ENCODE data around the gene SERTAD1. TPM values are rescaled to one million over a fixed set of nuclear protein-coding genes. Genes with fewer than 3 reads are reported as not detected.

The SERTAD1 gene
- total and polyA plus RNA-seq, 2 of the 8 experiments (the other 6 are each of a cell fraction or from before 2014, with no cell fraction given) = 5.4 to 6.6 TPM

GRCh38 chr19:40449506-40449905, 23.7 kb upstream of the SERTAD1 start:
- no peak overlapping the region for H2BK20ac ChIP-seq (ENCODE audit: low read length)
- no peak overlapping the region for H3K9ac ChIP-seq (replicated peaks in 1 of 4; ENCODE audit: extremely low read depth in 1 of 4, low read depth in 3 of 4, low read length in 3 of 4)
- no peaks in the 10 kb centered on the region; a peak in 2 of 8 replicates for H3K36me3 ChIP-seq (ENCODE audit: control insufficient read depth in 2 of 4, insufficient read depth in 4 of 4, low read length in 3 of 4)
- no peak overlapping the region for H2BK120ac ChIP-seq (replicated peaks; ENCODE audit: low read depth, low read length)
- peaks cover 1% of the 10 kb centered on the region; the same call in 1 of the 2 replicates for H3K23me2 ChIP-seq (ENCODE audit: low read depth, low read length)
- ChIA-PET POLR2A (ENCODE audit: partially characterized antibody) (no interaction called here), CTCF (ENCODE audit: partially characterized antibody) (interaction anchor here (6.2 kb wide), 1 partner anchor 14 kb away, joined by 49 read pairs; the partner anchor contains the start of gene BLVRB)
- H3K23ac ChIP-seq (ENCODE audit: insufficient read length) = no peak overlapping the region
- no peak overlapping the region for H3K56ac ChIP-seq (replicated peaks; ENCODE audit: insufficient read length, low read depth, low read length)
- H3K27ac ChIP-seq (ENCODE audit: low read depth, low read length) = no peak overlapping the region
- H2BK5ac ChIP-seq (ENCODE audit: low read depth, low read length) = no peak overlapping the region
- H3K79me2 ChIP-seq (ENCODE audit: control insufficient read depth in 1 of 2, insufficient read depth in 2 of 2, low read length in 2 of 2) = no peaks in the 10 kb centered on the region
- no peaks in the 10 kb centered on the region for H3K27me3 ChIP-seq (replicated peaks in 1 of 4; ENCODE audit: control insufficient read depth in 3 of 4, extremely low read depth in 1 of 4, insufficient read depth in 3 of 4, low read length in 3 of 4)
- 92% methylated on average over 4 of the region's 4 CpGs; no CpG with 5 or more reads in 1 of the 2 experiments for WGBS, 2 experiments (ENCODE audit: extremely low coverage in 1 of 2, insufficient coverage in 1 of 2, insufficient read length in 1 of 2, insufficient replicate concordance in 2 of 2, low coverage in 1 of 2, low lambda C conversion rate in 2 of 2, missing lambda C conversion rate in 1 of 2)
- no peak overlapping the region for H4K91ac ChIP-seq (replicated peaks; ENCODE audit: insufficient read length, low read length)
- H3K4me2 ChIP-seq (ENCODE audit: insufficient read depth in 1 of 2, low read depth in 2 of 2, low read length in 2 of 2) = no peak overlapping the region
- H3K4ac ChIP-seq (replicated peaks; ENCODE audit: insufficient read length, low read depth, low read length) = no peak overlapping the region
- peaks cover 3 to 6% (median 4%) of the 10 kb centered on the region in 4 experiments; a peak in 4 of 7 replicates for H3K4me1 ChIP-seq (replicated peaks in 1 of 4; ENCODE audit: control insufficient read depth in 3 of 4, insufficient read depth in 4 of 4, low read length in 3 of 4)
- H2BK12ac ChIP-seq (ENCODE audit: low read depth, low read length) = no peak overlapping the region
- no peaks in the 10 kb centered on the region for H4K20me1 ChIP-seq (replicated peaks in 1 of 2; ENCODE audit: control insufficient read depth in 1 of 2, insufficient read depth in 2 of 2, low read length in 2 of 2)
- DNase-seq (ENCODE audit: low read depth in 1 of 2, low spot score in 2 of 2) (no peak), FAIRE-seq (no peak)
- no peak overlapping the region for H3K14ac ChIP-seq (ENCODE audit: insufficient read length)
- no peaks in the 10 kb centered on the region for H3K9me3 ChIP-seq (ENCODE audit: insufficient read depth in 2 of 2, low read depth in 1 of 2, low read length in 1 of 2)
- no peaks in the 10 kb centered on the region for H3K79me1 ChIP-seq (ENCODE audit: low read depth, low read length)
- no peak overlapping the region for H3K4me3 ChIP-seq (ENCODE audit: extremely low read depth in 1 of 4, insufficient read depth in 2 of 4, low read depth in 3 of 4, low read length in 4 of 4)
- H2AK5ac ChIP-seq (ENCODE audit: low read depth, low read length) = no peak overlapping the region
- H3K18ac ChIP-seq (ENCODE audit: extremely low read depth, low read length) = no peak overlapping the region
- no peak overlapping the region for H4K5ac ChIP-seq (ENCODE audit: insufficient read length, low read depth, low read length)
- H2AFZ ChIP-seq (ENCODE audit: low read length) = no peak overlapping the region
- no peak overlapping the region for H2BK15ac ChIP-seq (ENCODE audit: low read length)
- H4K8ac ChIP-seq (ENCODE audit: extremely low read depth, insufficient read depth, low read length) = no peak overlapping the region
- TF ChIP-seq CTBP2 (IDR thresholded peaks at IDR 0.05; ENCODE audit: borderline replicate concordance, insufficient read depth, insufficient read length, low read length) = no peak
- no peak for TF ChIP-seq EGR1 (IDR thresholded peaks at IDR 0.05; ENCODE audit: borderline replicate concordance, low read depth, low read length)
- no peak for TF ChIP-seq SIRT6 (IDR thresholded peaks at IDR 0.05; ENCODE audit: low read length)
- no peak for TF ChIP-seq SIX5 (IDR thresholded peaks at IDR 0.05; ENCODE audit: low read depth, low read length)
- no peak for TF ChIP-seq FOSL1 (IDR thresholded peaks at IDR 0.05; ENCODE audit: insufficient read depth, low read depth, low read length)
- no peak for TF ChIP-seq SP1 (IDR thresholded peaks at IDR 0.05; ENCODE audit: low read depth, low read length)
- no peak for TF ChIP-seq RAD21 (IDR thresholded peaks at IDR 0.05 in 1 of 2, conservative IDR thresholded peaks at IDR 0.05 in 1 of 2; ENCODE audit: low read depth in 2 of 2, low read length in 2 of 2)
- TF ChIP-seq E2F6 (IDR thresholded peaks at IDR 0.05) = no peak
- no peak for TF ChIP-seq ATF2 (IDR thresholded peaks at IDR 0.05; ENCODE audit: low read length)
- TF ChIP-seq BRCA1 (IDR thresholded peaks at IDR 0.05; ENCODE audit: low read depth, low read length) = no peak
- no peak for TF ChIP-seq HDAC6 (IDR thresholded peaks at IDR 0.05; ENCODE audit: low read depth, low read length)
- no peak for TF ChIP-seq TAF7 (optimal IDR thresholded peaks at IDR 0.05; ENCODE audit: borderline replicate concordance, low read depth, low read length)
